HG03442 (cell line): ENCODE results near the gene RAD23A.
"Not testable (repeated sequence)": the region's sequence is repeated elsewhere in the genome, so short reads cannot be mapped to it uniquely, and the experiment has no call there.

ENCODE experiments used
- ATAC-seq: cut with Tn5 transposase; IDR thresholded peaks from one replicate; pipeline ENCODE4 v1.9.1; 2021; ENCODE audit warnings: mild to moderate bottlenecking, moderate library complexity; ENCODE audit not compliant: unreplicated experiment

The RAD23A gene

DNA sequence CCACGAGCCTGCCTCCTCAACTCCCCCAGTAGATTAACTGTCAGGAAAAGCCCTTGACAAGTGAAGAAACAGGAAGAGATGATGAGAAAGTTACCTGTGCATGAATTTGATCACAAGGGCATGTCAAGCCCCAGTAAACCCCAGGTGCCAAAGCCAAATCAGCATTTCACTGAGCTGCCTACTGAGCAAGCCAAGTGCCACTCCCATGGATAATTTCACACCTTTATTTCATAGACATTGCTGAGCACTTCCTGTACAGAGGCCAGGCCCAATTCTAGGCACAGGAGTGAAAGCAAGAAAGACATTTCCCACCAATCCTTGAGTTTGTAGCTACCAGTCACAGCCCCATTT lies 8.9 kb downstream of the RAD23A start:
- no peak for ATAC-seq

DNA sequence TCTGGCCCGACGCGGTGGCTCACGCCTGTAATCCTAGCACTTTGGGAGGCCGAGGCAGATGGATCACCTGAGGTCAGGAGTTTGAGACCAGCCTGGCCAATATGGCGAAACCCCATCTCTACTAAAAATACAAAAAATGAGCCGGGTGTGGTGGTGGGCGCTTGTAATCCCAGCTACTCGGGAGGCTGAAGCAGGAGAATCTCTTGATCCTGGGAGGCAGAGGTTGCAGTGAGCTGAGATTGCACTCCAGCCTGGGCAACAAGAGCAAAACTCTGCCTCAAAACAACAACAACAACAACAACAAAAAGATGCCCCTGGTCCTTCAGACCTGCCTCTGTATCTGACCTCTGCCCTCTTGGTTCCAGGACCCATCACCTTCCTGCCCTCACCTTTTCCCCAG lies 9.9 kb downstream of the RAD23A start:
- not testable (repeated sequence) for ATAC-seq

- no peak for ATAC-seq
Observed at GRCh38 chr19:12955996-12956395, 10.3 kb downstream of the RAD23A start.

GRCh38 chr19:12956446-12957388 lies 11.1 kb downstream of the RAD23A start, which contains the start of gene GADD45GIP1:
TSS of gene GADD45GIP1 (minus strand) at chr19:12957223. CDS start at chr19:12957212, 11 bp downstream.
- peak; percentile 52 for ATAC-seq

DNA sequence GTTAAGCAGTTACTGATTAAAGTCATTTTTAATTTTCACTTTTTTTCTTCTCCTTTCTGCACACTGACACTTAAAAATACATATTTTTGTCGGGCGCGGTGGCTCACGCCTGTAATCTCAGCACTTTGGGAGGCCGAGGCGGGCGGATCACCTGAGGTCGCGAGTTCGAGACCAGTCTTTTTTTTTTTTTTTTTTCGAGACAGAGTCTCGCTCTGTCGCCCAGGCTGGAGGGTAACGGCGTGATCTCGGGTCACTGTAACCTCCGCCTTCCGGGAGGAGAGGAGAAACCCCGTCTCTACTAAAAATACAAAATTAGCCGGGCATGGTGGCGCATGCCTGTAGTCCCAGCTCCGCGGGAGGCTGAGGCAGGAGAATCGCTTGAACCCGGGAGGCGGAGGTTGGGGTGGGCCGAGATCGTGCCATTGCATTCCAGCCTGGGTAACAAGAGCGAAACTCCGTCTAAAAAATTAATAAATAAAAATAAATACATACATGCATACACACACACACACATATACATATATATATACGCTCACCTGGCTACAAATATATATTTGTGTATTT lies 11.8 kb downstream of the RAD23A start:
- ATAC-seq, result not testable (repeated sequence)

- no peak for ATAC-seq
Observed at GRCh38 chr19:12959481-12959880, 13.8 kb downstream of the RAD23A start.

DNA sequence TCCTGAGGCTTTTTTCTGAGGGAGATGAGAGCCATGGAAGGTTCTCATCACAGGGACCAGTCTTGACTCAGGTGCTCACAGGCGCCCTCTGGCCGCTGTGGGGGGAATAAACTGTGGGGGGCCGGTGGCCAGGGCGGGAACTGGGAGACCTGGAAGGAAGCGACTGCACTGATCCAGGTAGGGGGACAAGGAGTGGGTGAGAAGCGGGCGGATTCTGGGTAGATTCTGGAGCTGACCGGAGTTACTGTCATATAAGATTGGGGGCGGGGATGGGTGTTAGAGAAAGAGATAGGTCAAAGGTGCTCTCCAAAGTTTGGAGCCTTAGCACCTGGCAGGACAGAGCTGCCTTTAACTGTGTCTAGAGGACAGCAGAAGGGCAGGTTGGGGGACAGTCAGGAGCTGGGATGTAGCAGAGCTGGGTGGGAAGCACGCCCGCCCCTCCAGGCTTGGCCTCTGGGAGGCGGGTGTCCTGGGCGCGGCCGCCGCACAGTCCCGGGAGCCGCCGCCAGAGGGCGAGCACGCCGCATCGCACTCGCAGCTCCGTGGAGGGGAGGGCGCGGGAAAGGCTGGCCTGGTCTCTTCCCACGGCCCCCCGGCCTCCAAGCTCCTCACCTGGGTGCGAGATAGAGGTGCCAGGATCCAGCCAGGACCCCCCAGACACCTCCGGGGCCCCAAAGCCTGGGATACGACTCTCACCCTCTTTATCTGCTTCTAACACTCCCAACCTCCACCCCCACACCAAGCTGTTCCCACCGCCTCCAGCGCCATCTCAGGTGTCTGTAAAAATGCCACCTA lies 19.6 kb downstream of the RAD23A start:
- ATAC-seq, result peak; percentile 66

DNA sequence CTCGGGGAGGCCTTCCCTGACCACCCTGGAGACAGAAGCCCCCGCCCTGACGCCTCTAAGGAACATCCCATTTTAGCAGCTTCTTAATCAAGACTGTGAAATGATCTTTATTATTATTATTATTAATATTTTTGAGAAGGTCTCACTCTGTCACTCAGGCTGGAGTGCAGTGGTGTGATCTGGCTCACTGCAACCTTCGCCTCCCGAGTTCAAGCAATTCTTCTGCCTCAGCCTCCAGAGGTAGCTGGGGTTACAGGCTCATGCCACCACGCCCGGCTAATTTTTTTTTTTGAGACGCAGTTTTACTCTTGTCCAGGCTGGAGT lies 20.1 kb downstream of the RAD23A start:
- ATAC-seq, result no peak

- ATAC-seq, result no peak
Observed at GRCh38 chr19:12967907-12968306, 22.2 kb downstream of the RAD23A start.

DNA sequence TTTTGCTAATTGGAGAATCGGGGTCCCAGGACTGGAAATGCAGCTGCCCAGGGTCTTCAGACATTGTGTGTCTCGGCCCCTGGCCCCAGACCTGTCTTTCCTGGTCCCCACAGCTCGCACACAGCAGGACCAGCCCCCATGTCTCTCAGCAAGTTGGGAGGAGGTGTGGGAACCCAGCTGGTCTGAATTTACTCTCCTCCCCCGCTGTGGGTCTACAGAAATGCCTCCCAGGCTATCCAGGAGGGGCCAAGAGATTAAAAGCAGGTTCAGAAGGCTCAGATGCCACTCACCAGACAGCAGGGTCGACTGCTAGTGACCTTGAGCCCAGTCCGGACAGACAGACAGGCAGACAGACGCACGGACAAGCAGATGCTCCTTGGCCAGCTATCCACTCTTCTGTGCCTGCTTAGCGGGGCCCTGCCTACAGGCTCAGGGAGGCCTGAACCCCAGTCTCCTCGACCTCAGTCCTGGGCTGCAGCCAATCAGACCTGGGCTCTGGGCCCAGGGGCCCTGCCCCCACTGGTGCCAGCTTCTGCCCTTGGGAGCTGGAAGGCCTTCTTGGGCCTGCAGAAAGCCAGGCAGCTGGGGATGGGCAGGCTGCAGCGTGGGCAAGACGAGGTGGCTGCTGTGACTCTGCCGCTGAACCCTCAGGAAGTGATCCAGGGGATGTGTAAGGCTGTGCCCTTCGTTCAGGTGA lies 23.8 kb downstream of the RAD23A start, which contains the start of gene DAND5:
TSS of gene DAND5 (plus strand) at position 285 of the 697 bp plus-strand sequence. CDS start at position 370, 85 bp downstream.
- no peak for ATAC-seq

DNA sequence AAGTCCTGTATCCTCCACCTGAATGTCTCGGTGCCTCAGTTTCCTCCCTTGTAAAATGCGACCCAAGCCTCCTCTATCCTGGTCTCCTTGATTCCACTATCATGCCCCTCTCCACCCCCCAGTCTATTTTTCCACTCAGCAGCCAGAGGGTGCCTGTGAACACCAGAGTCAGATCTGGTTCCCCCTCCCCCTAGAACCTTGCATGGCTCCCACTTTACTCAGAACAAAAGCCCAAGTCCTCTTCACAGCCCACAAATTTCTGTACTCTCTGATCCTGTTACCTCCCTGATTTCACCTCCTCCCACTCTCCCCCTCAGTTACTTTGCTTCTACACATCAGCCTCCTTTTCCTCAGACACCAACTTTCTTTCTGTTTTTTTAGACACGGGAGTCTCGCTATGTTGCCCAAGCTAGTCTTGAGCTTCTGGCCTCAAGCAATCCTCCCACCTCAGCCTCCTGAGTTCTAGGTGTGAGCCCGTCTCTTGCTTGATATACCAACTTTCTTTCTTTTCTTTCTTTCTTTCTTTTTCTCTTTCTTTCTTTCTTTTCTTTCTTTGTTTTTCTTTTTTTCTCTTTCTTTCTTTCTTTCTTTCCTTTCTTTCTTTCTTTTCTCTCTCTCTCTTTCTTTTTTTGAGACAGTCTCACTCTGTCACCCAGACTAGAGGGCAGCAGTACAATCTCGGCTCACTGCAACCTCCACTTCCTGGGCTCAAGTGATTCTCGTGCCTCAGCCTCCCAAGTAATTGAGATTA lies 24.6 kb downstream of the RAD23A start:
- no peak for ATAC-seq

- no peak for ATAC-seq
Observed at GRCh38 chr19:12973236-12973635, 27.6 kb downstream of the RAD23A start.

DNA sequence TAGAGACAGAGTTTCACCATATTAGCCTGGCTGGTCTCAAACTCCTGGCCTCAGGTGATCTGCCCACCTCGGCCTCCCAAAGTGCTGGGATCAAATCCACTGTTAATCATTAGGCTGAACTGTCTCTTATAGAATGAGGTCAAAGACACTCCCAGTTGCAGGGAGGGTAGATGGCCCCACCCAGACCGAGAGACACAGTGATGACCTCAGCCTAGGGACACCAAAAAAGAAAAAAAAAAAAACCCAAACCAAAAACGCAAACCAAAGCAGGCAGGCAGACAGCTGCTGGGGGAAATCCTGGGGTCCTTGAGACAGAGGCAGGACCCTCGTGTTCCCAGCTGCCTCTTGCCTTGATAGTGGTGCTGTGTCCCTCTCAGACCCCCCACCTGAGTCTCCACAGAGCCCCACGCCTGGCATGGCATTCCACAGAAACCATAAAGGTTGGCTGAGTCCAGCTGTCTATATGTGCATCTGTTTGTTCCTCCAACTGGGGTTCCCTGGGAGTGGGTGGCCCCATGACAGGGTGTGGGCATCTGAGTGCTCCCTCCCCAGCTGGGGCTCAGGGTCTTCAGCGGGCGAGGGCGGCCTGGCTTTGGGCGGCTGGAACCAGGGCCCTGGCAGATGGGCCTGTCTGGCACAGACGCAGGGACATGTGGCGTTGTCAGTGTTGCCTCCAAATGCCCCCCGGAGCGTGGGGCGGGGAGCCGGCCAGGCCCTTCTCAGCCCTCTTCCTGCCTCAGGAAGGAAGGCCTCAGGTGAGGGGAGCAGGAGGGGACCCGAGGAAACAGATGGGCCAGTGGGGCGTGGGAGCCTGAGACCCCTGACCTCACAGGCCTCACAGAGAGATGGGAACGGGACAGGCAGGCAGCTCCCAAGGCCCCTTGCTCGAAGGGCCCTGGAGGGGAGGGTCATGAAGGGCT lies 28.9 kb downstream of the RAD23A start:
- ATAC-seq, result no peak

GRCh38 chr19:12975221-12975741 lies 29.6 kb downstream of the RAD23A start:
- no peak for ATAC-seq

GRCh38 chr19:12976109-12976508 lies 30.4 kb downstream of the RAD23A start:
- not testable (repeated sequence) for ATAC-seq

GRCh38 chr19:12979974-12980373 lies 34.3 kb downstream of the RAD23A start:
- ATAC-seq, result no peak

GRCh38 chr19:12982648-12983047 lies 37.0 kb downstream of the RAD23A start:
- no peak for ATAC-seq

DNA sequence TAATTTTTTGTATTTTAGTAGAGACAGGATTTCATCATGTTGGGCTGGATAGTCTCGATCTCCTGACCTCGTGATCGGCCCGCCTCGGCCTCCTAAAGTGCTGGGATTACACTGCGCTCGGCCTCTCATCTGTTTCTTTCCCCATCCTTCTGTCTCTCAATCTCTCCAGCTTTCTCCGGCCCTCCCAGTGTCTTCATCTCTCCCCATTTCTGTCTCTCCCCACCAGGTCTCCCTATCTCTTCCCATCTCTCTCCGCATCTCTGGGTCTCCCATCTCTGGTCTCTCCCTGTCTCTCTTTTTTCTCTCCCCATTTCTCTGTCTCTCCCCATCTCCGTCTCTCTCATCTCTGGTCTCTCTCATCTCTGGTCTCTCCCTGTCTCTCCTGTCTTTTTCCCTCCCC lies 37.4 kb downstream of the RAD23A start:
- ATAC-seq, result no peak
